ENCODE results near the gene TTC3.
"Not testable (repeated sequence)": the region's sequence is repeated elsewhere in the genome, so short reads cannot be mapped to it uniquely, and the experiment has no call there.

Gene TTC3, protein sequence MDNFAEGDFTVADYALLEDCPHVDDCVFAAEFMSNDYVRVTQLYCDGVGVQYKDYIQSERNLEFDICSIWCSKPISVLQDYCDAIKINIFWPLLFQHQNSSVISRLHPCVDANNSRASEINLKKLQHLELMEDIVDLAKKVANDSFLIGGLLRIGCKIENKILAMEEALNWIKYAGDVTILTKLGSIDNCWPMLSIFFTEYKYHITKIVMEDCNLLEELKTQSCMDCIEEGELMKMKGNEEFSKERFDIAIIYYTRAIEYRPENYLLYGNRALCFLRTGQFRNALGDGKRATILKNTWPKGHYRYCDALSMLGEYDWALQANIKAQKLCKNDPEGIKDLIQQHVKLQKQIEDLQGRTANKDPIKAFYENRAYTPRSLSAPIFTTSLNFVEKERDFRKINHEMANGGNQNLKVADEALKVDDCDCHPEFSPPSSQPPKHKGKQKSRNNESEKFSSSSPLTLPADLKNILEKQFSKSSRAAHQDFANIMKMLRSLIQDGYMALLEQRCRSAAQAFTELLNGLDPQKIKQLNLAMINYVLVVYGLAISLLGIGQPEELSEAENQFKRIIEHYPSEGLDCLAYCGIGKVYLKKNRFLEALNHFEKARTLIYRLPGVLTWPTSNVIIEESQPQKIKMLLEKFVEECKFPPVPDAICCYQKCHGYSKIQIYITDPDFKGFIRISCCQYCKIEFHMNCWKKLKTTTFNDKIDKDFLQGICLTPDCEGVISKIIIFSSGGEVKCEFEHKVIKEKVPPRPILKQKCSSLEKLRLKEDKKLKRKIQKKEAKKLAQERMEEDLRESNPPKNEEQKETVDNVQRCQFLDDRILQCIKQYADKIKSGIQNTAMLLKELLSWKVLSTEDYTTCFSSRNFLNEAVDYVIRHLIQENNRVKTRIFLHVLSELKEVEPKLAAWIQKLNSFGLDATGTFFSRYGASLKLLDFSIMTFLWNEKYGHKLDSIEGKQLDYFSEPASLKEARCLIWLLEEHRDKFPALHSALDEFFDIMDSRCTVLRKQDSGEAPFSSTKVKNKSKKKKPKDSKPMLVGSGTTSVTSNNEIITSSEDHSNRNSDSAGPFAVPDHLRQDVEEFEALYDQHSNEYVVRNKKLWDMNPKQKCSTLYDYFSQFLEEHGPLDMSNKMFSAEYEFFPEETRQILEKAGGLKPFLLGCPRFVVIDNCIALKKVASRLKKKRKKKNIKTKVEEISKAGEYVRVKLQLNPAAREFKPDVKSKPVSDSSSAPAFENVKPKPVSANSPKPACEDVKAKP (N-terminal part only)

DNA sequence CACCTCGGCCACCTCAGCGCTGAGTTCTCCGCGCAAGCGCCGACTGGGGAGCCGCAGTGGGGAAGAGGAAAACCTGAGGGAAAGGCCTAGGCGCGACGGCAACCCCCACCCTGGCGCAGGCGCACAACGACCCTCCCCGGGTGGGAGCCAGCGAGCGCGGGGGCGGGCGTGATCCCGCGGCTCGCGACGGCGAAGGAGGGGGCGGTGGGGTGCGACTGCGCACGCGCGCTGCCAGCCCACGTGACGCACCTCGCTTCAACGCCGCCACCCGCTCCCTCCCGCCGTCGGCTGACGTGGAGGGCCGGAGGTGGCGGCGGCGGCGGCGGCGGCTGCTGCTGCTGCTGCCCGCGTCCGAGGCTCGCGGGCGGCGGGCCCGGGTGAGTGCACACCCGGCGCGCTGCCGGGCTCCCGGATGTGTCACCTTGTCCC lies at the start of gene TTC3, which contains the start of gene PIGP:
Gene TTC3 (plus strand): TSS at position 267 of the 429 bp plus-strand sequence. CDS start 14,004 bp downstream, outside the sequence.
Gene PIGP (minus strand): TSS at position 84 of the 429 bp plus-strand sequence. CDS start 556 bp downstream, outside the sequence.
- TF ChIP-seq, protein P1, sequence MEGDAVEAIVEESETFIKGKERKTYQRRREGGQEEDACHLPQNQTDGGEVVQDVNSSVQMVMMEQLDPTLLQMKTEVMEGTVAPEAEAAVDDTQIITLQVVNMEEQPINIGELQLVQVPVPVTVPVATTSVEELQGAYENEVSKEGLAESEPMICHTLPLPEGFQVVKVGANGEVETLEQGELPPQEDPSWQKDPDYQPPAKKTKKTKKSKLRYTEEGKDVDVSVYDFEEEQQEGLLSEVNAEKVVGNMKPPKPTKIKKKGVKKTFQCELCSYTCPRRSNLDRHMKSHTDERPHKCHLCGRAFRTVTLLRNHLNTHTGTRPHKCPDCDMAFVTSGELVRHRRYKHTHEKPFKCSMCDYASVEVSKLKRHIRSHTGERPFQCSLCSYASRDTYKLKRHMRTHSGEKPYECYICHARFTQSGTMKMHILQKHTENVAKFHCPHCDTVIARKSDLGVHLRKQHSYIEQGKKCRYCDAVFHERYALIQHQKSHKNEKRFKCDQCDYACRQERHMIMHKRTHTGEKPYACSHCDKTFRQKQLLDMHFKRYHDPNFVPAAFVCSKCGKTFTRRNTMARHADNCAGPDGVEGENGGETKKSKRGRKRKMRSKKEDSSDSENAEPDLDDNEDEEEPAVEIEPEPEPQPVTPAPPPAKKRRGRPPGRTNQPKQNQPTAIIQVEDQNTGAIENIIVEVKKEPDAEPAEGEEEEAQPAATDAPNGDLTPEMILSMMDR (IDR thresholded peaks at IDR 0.05; ENCODE audit: borderline replicate concordance, insufficient read depth, low read depth, low read length), result no peak

DNA sequence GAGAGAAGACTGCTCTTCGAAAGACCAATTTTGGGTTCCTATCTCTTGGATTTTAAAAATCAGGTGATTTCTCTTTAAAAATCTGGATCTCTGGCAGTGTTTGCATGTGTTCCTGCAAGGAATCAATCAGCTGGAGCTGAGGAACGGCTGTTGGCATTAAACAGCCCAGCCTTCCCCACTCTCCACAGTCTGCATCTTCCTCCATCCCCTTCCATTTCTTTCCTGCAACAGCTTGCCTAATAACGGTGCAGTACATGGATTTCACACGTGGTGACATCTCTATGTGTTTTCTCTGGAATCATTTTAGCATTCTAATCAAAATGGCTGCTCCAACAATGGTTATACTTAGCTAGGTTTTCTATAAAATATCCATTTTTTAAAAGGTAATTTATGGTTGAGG lies 46.6 kb upstream of the TTC3 start:
- no peak overlapping the region for H3K4me3 ChIP-seq (ENCODE audit: low read depth, low read length)

More for the DNA sequence above, at the start of gene TTC3, which contains the start of gene PIGP:
- peak within 1 kb of the TSS; percentile 98 for H3K4me3 ChIP-seq (ENCODE audit: low read depth, low read length)

DNA sequence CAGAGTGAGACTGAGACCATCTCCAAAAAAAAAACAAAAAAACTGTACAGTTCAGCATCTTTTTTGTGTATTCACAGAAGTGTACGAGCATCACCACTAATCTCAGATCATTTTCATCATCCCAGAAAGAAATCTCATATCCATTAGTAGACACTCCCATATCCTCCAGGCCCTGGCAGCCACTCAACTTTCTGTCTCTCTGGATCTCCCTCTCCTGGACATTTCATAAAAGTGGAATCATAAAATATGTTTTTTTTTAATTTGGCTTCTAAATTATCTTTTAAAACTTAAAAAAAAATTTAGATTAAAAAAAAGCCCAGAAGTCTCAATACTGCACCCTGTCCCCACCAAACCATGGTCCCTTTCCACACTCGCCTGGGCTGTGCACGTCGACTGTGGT lies 44.5 kb upstream of the TTC3 start:
- TF ChIP-seq, protein P1 (IDR thresholded peaks at IDR 0.05; ENCODE audit: borderline replicate concordance, insufficient read depth, low read depth, low read length), result no peak
- no peak overlapping the region for H3K4me3 ChIP-seq (ENCODE audit: low read depth, low read length)

More for the DNA sequence above, 46.6 kb upstream of the TTC3 start:
- TF ChIP-seq, protein P1 (IDR thresholded peaks at IDR 0.05; ENCODE audit: borderline replicate concordance, insufficient read depth, low read depth, low read length), result no peak

DNA sequence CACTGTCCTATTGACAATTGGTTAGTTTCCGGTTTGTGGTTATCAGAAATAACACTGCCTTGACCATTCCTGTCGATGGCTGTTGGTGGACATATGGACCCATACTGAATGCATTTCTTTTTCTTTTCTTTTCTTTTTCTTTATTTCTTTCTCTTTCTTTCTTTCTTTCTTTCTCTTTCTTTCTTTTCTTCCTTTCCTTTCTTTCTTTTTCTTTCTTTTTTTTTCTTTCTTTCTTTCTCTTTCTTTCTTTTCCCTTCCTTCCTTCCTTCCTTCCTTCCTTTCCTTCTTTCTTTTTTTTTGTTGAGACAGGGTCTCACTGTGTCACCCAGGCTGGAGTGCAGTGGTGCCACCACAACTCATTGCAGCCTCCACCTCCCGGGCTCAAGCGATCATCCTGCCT lies 42.2 kb upstream of the TTC3 start:
- TF ChIP-seq, protein P1 (IDR thresholded peaks at IDR 0.05; ENCODE audit: borderline replicate concordance, insufficient read depth, low read depth, low read length), result no peak
- H3K4me3 ChIP-seq (ENCODE audit: low read depth, low read length), result no peak overlapping the region

DNA sequence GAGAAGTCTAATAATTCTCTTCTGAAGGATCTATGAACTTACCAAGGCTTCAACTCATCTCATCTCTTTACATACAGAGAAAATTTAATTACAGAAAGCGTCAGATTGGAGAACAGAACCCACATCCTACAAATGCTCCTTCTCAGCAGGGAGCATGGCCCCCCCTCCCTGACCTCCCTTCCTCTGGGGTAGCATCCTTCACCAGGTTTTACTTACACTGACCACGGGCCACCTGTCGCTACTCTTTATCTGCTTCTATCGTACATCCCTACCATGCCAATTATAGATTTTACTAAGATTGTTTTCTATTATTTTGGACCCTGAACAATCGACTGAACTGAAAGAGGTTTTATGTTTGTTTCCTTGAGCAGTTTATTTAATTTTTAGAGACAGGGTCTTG lies 40.8 kb upstream of the TTC3 start:
- TF ChIP-seq, protein P1 (IDR thresholded peaks at IDR 0.05; ENCODE audit: borderline replicate concordance, insufficient read depth, low read depth, low read length), result no peak
- H3K4me3 ChIP-seq (ENCODE audit: low read depth, low read length), result no peak overlapping the region

DNA sequence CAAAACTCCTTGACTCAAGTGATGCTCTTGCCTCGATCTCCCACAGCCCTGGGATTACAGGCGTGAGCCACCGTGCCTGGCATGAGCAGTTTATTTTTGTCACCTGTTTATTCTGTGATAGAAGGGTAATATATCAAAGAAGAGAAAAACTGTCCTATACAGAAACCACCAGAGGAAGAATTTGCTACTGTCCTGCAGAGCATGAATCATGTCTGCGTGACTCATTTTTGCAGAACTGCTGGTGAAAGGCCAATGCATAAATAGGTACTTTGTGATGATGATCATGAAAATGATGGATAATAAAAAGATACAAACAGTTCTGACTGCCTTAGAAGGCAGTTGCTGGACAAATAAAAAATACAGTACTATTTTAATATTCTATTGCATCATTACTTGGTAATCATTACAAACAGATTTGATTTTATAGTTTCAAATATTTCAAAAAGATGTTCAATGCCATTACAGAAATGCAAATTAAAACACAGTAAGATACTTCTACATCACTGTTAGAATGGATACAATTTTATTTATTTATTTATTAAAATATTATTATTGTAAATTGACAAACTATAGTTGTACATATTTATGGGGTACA lies 40.1 kb upstream of the TTC3 start:
- TF ChIP-seq, protein P1 (IDR thresholded peaks at IDR 0.05; ENCODE audit: borderline replicate concordance, insufficient read depth, low read depth, low read length), result no peak

DNA sequence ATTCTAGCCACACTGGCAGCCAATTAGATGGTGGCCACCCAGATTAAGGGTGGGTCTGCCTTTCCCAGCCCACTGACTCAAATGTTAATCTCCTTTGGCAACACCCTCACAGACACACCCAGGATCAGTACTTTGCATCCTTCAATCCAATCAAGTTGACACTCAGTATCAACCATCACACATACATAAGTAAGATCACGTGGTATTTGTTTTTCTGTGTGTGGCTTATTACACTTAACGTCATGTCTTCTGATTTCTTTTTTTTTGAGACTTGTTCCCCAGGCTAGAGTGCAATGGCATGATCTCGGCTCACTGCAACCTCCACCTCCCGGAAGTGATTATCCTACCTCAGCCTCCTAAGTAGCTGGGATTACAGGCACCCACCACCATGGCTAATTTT lies 38.7 kb upstream of the TTC3 start:
- H3K4me3 ChIP-seq (ENCODE audit: low read depth, low read length), result not testable (repeated sequence)

More for the DNA sequence above, 40.1 kb upstream of the TTC3 start:
- no peak overlapping the region for H3K4me3 ChIP-seq (ENCODE audit: low read depth, low read length)

Measured in GM12875 (cell line).